ENCODE results near the gene CFAP100.

- no peak for TF ChIP-seq CTCF (IDR thresholded peaks at IDR 0.05)
- TF ChIP-seq POLR2A (IDR thresholded peaks at IDR 0.05), result no peak
Measured at GRCh38 chr3:126466886-126467610, 72.3 kb downstream of the CFAP100 start.

Measured in adrenal gland (tissue), 5 donors.